Measurements from ENCODE around the gene CCDC88C.

The CCDC88C gene

GRCh38 chr14:91342206-91342760 lies 75.3 kb downstream of the CCDC88C start:
- DNase-seq, result no peak

- DNase-seq, result no peak
Observed at GRCh38 chr14:91341751-91342154, 75.9 kb downstream of the CCDC88C start.

- no peak for DNase-seq
Observed at GRCh38 chr14:91341334-91341733, 76.3 kb downstream of the CCDC88C start.

GRCh38 chr14:91339671-91340369 lies 77.8 kb downstream of the CCDC88C start:
- DNase-seq, result no peak

GRCh38 chr14:91339076-91339475 lies 78.5 kb downstream of the CCDC88C start:
- DNase-seq, result no peak

- no peak for DNase-seq
Observed at GRCh38 chr14:91338379-91338778, 79.2 kb downstream of the CCDC88C start.

GRCh38 chr14:91337699-91338335 lies 79.8 kb downstream of the CCDC88C start:
- no peak for DNase-seq

GRCh38 chr14:91336093-91336450 lies 81.5 kb downstream of the CCDC88C start:
- no peak for DNase-seq

GRCh38 chr14:91335191-91336092 lies 82.2 kb downstream of the CCDC88C start:
- DNase-seq, result peak in 1 of 3 experiments; percentile 52

- no peak for DNase-seq
Observed at GRCh38 chr14:91333650-91334039, 84.0 kb downstream of the CCDC88C start.

- DNase-seq, result no peak
Observed at GRCh38 chr14:91332986-91333649, 84.5 kb downstream of the CCDC88C start.

- DNase-seq, result peak in 2 of 3 experiments; percentile 20 to 43
Observed at GRCh38 chr14:91332171-91332985, 85.2 kb downstream of the CCDC88C start.

- peak in 1 of 3 experiments; percentile 51 for DNase-seq
Observed at GRCh38 chr14:91331721-91332120, 85.9 kb downstream of the CCDC88C start.

- DNase-seq, result no peak
Observed at GRCh38 chr14:91330856-91331255, 86.8 kb downstream of the CCDC88C start.

GRCh38 chr14:91330096-91330696 lies 87.4 kb downstream of the CCDC88C start:
- no peak for DNase-seq

- DNase-seq, result peak in 2 of 3 experiments; percentile 30 to 61
Observed at GRCh38 chr14:91329486-91330014, 88.1 kb downstream of the CCDC88C start.

- no peak for DNase-seq
Observed at GRCh38 chr14:91328313-91329050, 89.1 kb downstream of the CCDC88C start.

GRCh38 chr14:91327661-91328312 lies 89.8 kb downstream of the CCDC88C start:
- DNase-seq, result no peak

GRCh38 chr14:91327250-91327595 lies 90.4 kb downstream of the CCDC88C start:
- DNase-seq, result no peak
